H1 (cell line): ENCODE measurements around the gene KDM2A. TPM values are rescaled to one million over a fixed set of nuclear protein-coding genes. Genes with fewer than 3 reads are reported as not detected.

Source experiments
- ASH2L ChIP-seq: fragments of 200-600, 300-600 bp; sonication (generic); IDR thresholded peaks from one replicate; pipeline ENCODE4 v1.7.1; 2017; ENCODE audit warnings: low read length
- CHD2 ChIP-seq: IDR thresholded peaks from 2 replicates; pipeline ENCODE4 v1.6.1; 2012; ENCODE audit warnings: low read length, improper control_type of control experiment
- EP300 ChIP-seq, 2 experiments: IDR thresholded peaks; 1 replicate in 1 of 2; 2 replicates in 1 of 2; pipeline ENCODE4 v1.6.1; 2011 to 2012; ENCODE audit warnings: low read depth in 2 of 2, low read length in 2 of 2, mild to moderate bottlenecking in 2 of 2, borderline replicate concordance in 1 of 2, inconsistent platforms in 1 of 2, moderate library complexity in 1 of 2
- GABPA ChIP-seq: IDR thresholded peaks from 2 replicates; pipeline ENCODE4 v1.6.1; 2011; ENCODE audit warnings: mild to moderate bottlenecking, low read length, moderate library complexity, borderline replicate concordance; ENCODE audit not compliant: insufficient read depth
- JUND ChIP-seq: IDR thresholded peaks from 2 replicates; pipeline ENCODE4 v1.6.1; 2011; ENCODE audit warnings: mild to moderate bottlenecking, improper control_type of control experiment, low read length
- NRF1 ChIP-seq: IDR thresholded peaks from 2 replicates; pipeline ENCODE4 v1.6.1; 2011; ENCODE audit warnings: mild to moderate bottlenecking, low read depth, low read length, improper control_type of control experiment
- PHF8 ChIP-seq: fragments of 200-600 bp; sonication (generic); conservative IDR thresholded peaks from 2 replicates; pipeline ENCODE4 v1.7.1; 2012; ENCODE audit warnings: low read depth, mild to moderate bottlenecking, inconsistent platforms, low read length, moderate library complexity
- POLR2AphosphoS5 ChIP-seq: IDR thresholded peaks from 2 replicates; pipeline ENCODE4 v1.6.1; 2011; ENCODE audit warnings: low read depth, low read length
- RAD21 ChIP-seq, 2 experiments: IDR thresholded peaks in 1 of 2; conservative IDR thresholded peaks in 1 of 2; 2 replicates each; pipeline ENCODE4 v1.6.1; 2011; ENCODE audit warnings: low read depth in 2 of 2, low read length in 2 of 2, improper control_type of control experiment in 1 of 2, inconsistent platforms in 1 of 2, mild to moderate bottlenecking in 1 of 2, moderate library complexity in 1 of 2
- RNF2 ChIP-seq: fragments of 200-900, 300-1000 bp; sonication (generic); IDR thresholded peaks from 2 replicates; pipeline ENCODE4 v1.7.1; 2016; ENCODE audit warnings: borderline replicate concordance, low read depth, mild to moderate bottlenecking, antibody characterized with exemption, low read length; ENCODE audit not compliant: poor library complexity, severe bottlenecking; ENCODE audit errors: missing control alignments
- TBP ChIP-seq: IDR thresholded peaks from 2 replicates; pipeline ENCODE4 v1.6.1; 2011; ENCODE audit warnings: low read depth, low read length, improper control_type of control experiment
- polyA plus RNA-seq, 7 experiments: library from polyadenylated mRNA; depleted of rRNA in 3 of 7; stranded (reverse) in 5 of 7; unstranded in 2 of 7; fragments of >200 nt in 5 of 7; fragments of 200-250 nt in 2 of 7; gene quantifications; 1 replicate in 5 of 7; 2 replicates in 1 of 7; 4 replicates in 1 of 7; pipeline versions ENCODE4 v1.2.1 to v1.2.3, GENCODE V29; 2011 to 2013; ENCODE audit warnings: missing spikeins in 2 of 7, mixed read lengths in 2 of 7
- total RNA-seq: library from RNA; stranded (reverse); fragmentation: NEBNext Ultra II Directional; extraction: Animal tissue kit (Norgen Biotek cat#: 25700); gene quantifications from 2 replicates; pipeline ENCODE4 v1.2.1, GENCODE V29; 2021

The KDM2A gene
- total and polyA plus RNA-seq, 2 of the 8 experiments (the other 6 are each of a cell fraction or from before 2014, with no cell fraction given): 55.4 to 66.2 TPM

- TF ChIP-seq RAD21 (IDR thresholded peaks at IDR 0.05 in 1 of 2, conservative IDR thresholded peaks at IDR 0.05 in 1 of 2; ENCODE audit: low read depth in 2 of 2, low read length in 2 of 2) (no peak), GABPA (no peak), CHD2 (no peak), PHF8 (no peak), EP300 (IDR thresholded peaks at IDR 0.05; ENCODE audit: borderline replicate concordance in 1 of 2, low read depth in 2 of 2, low read length in 2 of 2) (no peak), RNF2 (no peak), TBP (no peak), ASH2L (no peak), POLR2AphosphoS5 (no peak), JUND (no peak), NRF1 (no peak)
Measured at GRCh38 chr11:67264260-67264659, 145.2 kb downstream of the KDM2A start (continued).
